Hematopoietic multipotent progenitor cell treated with erythropoietin and hydrocortisone succinate and interleukin-3 and kit ligand, for 8 days (in vitro differentiated cells): Measurements from ENCODE around the gene RPTOR.
"Not testable (repeated sequence)": the region's sequence is repeated elsewhere in the genome, so short reads cannot be mapped to it uniquely, and the experiment has no call there.

ENCODE experiments used
- DNase-seq: peaks from one replicate; pipeline ENCODE4 v3.0.0-alpha.2; 2015

RPTOR gene

DNA sequence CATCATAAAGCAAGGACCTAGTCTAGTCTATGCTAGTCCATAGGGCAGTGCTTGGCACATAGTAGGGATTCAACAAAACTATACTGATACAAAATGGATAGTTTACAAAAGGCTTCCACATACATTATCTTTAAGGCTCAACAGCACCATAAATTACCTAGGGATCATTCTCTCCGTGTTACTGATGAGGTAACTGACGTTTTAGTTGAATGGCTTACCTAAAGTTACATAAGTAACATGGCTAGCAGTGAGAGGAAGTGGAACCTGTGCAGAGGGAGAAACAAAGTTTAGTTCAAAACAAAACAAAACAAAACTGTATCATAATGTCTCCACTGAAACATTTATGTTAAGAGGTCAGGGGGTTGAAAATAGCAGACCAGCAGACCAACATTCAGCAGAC is 7.9 kb downstream of the RPTOR start:
- no peak for DNase-seq

DNA sequence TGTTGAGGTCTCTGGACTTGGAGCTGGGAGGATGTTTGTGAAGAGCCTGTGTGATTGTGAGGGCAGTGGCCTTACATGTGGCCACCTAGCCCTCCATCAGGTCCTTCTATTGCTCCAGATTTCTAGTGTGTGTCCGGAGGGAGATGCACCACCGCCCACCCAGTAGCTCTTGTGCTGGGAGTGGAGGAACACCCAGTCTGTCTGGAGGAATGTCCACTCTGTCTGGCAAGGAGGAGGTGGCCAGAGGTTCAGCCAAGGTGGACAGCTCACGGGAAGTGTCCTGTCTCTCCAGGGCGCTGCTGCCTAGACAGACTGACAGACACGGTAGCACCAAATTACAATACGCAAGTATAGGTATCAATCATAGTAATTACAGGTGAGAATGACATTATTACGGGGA is 10.6 kb downstream of the RPTOR start:
- no peak for DNase-seq

DNA sequence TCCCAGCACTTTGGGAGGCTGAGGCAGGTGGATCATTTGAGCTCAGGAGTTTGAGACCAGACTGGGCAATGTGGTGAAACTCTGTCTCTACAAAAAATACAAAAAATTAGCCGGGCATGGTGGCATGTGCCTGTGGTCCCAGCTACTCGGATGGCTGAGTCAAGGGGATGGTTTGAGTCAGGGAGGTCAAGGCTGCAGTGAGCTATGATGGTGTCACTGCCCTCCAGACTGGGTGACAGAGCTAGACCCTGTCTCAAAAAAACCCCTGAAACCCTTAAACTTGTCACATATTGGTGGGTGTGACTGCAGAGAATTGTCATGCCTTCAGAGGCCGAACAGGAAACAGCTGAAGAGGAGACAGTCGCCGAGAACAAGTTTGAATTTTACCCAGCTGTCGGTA is 13.4 kb downstream of the RPTOR start:
- no peak for DNase-seq

DNA sequence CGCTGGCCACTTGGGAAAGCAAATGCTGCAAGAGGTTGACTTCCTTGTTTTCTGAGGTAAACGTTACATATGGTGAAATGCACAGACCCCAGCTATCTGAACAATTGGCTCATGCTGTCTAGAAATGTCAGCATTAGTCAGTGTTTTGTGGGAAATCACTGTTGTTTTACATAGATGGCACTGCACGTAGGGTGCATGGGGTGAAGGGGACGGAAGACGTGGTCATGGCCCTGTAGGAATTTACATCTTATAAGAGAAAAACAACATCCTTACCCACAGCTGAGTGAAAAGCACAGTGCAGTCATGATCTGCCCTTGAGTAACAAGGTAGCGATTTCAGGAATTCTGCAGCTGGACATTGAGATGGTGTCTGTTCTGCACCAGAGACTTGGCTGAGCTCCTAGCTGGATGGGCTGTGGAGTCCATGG is 15.2 kb downstream of the RPTOR start:
- DNase-seq: no peak

DNA sequence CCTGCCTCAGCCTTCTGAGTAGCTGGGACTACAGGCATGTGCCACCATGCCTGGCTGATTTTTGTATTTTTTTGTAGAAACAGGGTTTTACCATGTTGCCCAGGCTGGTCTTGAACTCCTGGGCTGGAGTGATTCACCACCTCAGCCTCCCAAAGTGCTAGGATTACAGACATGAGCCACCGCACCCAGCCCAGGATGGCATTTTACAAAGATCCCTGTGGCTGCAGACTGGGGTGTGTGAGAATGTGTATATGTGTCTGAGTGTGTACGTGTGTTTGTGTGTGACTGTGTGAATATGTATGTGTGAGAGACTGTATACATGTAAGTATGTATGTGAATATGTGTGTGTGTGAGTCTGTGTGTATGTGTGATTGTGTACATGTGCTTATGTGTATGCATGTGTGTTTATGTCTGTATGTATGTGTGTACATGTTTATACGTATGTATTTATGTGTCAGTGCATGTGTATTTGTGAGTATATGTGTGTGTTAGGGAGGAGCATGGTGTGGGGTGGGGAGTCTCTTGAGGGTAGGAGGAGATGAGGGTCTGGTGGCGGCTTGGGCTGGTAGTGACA is 17.0 kb downstream of the RPTOR start:
- no peak for DNase-seq

DNA sequence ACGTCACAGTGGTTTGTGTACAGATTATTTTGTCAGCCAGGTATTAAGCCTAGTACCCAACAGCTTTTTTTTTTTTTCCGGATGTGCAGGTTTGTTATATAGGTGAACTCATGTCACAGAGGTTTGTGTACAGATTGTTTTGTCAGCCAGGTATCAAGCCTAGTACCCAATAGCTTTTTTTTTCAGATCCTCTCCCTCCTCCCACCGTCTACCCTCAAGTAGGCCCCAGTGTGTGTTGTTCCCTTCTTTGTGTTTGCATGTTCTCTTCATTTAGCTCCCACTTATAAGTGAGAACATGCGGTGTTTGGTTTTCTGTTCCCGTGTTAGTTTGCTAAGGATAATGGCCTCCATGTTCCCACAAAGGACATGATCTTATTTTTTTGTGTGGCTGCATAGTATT is 19.9 kb downstream of the RPTOR start:
- no peak for DNase-seq

DNA sequence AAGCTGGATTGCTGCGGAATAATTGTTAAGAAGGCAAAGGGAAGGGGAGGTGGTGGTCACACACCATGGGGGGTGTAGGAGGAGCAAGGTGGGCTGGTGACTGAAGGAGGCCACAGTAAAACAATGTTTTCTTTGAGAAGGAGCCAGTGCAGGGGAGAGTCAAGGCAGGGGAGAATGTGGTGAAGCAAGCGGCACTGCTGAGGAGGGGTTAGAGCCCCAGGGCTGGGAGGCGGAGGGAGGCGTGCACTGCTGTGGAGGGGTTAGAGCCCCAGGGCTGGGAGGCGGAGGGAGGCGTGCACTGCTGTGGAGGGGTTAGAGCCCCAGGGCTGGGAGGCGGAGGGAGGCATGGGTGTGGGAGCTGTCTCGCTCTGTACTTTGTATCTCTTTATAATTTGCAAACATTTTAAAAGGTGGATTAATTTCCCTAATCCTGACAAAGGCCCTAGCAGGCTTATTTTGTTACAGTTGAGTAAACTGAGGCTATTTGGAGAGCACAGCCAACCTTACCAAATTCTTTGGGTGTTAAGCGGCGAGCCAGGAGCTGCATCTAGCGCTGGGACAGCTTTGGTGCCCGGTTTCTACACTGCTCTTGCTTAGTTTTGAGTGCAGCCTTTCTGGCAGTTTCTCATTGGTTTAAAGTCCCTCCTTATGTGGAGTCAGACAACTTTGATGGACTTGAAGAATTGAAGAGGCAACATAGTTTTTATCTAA is 20.9 kb downstream of the RPTOR start:
- DNase-seq: no peak

DNA sequence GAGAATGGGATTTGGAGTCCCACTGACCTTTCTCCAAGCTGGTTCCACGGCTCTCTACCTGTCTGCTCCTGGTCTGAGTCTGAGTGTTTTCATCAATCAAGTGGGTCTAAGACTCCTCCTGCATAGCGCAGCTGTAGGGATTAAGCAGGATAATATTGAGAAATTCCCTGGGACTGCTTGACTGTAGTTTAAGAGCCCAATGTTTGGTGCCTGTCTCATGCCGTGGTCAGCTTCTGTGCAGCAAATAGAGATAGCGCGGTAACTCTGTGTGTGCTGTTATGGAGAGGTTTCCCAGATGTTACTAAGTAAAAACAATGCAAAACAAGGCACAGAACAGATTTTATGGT is 21.4 kb downstream of the RPTOR start:
- no peak for DNase-seq

DNA sequence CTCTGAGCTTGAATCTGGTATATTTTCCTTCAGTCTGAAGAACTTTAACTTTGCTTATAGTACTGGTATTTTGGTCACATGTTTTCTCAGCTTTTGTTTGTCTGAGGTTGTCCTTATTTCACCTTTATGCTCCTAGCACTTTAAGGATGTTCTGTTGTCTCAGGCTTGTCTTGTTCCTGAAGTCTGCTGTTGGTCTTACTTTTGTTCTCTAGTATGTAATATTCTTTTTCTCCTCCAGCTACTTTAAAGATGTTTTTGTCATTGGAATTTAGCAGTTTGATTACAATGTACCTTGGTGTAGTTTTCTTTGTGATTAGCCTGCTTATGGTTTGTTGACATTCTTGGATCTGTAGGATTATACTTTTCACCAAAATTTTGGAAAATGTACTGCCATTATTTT is 23.6 kb downstream of the RPTOR start:
- no peak for DNase-seq

DNA sequence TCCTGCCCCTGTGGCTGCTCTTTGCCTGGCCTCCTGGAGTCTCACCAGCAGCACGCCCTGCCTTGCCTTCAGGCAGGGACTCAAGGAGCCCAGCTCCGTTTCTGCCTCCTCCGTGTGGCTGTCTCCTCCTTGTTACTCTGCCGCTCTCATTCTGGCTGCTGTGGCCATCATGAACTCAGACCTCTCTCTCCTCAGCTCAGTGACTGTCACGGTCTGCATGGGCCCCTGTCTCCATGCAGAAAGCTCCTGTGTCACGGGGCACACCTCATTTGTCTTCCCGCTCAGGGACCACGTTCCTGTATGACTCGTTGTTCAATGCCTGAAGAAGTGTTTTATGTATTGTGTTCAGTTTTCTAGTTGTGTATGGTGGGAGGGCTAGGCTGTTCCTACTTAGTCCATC is 25.3 kb downstream of the RPTOR start:
- DNase-seq: no peak

DNA sequence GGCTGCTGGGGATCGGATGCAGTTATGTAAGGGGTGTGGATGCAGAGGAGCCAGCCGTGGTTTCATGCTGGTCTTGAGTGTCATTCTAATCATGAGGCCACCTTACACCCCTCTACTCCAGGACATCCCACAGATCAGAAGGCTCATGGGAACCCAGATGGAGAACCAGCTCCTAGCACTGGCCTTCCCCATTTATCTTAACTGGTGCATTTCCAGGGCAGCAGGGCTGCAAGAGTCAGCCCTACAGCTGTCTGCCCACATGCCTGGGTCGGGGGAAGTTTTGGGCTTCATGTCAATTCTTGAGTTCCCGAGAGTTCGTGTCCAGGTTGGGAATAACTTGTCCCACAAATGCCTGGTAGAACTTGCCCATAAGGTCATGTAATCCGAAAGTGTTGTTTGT is 29.1 kb downstream of the RPTOR start:
- DNase-seq: no peak

DNA sequence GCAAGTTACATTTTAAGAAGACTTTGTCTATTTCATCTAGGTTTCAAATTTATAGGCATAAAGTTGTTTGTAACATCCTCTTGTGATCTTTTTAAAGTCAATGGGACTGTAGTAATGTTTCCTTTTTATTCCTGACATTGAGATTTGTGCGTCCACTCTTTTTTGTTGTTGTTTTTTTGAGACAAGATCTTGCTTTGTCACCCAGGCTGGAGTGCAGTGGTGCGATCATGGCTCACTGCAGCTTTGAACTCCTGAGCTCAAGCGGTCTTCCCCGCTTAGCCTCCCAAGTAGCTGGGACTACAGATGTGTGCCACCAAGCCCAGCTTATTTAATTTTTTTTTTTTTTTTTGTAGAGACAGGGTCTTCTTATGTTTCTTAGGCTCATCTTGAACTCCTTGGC is 29.9 kb downstream of the RPTOR start:
- DNase-seq: no peak

DNA sequence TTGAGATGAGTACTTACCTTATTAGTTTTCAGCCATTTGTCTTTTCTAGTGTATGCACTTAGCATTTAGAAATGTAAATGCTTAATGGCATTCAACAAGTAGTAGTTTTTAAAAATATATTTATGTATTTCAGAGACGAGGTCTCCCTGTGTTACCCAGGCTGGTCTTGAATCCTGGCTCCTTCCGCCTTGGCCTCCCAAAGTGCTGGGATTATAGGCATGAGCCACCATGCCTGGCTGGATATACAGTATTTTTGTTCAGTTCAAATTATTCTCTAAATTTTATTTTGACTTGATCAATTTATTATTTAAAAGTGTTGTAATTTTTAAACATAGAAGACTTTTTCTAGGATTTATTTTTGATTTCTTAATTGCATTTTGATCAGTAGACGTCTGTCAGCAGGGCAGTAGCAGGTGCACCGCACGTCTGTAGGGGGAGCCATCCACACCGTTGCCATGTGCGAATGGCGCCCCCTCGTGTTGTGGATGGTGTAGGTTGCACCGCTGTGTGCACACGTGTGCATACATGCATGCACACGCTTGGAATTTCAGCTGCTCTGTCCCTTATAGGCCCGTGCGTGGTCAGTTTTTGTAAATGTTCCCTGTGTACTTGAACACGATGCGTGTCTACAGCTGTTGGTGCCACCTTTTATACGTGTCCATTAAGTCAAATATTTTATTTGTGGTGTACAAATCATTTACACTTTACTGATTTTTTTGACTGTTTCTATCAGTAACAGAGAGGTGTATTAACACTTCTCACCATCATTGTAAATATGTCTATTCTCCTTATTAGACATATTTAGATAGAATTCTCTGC is 30.6 kb downstream of the RPTOR start:
- DNase-seq: peak; percentile 90

DNA sequence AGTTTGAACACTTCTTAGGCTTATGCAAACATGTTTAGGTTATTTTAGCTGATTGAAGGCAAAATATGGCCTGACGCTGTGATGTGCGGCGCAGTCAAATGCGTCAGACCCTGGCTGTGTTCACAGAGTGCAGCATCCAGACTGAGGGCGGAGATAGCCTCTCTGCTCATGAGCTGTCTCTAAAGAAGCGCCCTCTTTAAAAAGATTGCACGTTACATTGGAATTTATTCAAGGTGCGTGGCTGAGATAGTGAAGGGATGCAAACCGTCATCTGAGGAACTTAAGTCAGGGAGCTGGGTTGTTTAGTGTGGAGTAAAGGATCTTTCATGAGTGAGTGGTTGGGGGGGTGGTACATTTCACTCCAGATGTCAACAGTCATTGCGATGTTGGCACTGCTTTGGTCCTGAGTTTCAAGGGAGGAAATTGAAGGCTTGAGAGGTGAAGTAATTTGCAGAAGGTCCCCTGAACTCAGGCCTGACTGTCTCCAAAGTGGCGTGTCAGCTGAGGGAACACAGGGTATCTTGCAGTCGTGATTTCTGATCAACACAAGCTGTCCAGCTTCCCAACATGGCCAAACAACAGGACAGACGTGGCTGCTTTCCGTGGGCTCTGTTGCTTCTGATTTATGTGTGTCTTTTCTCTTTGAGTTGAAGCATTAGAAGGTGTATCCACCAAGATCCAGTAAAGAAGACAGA is 33.4 kb downstream of the RPTOR start:
- DNase-seq: peak; percentile 21

DNA sequence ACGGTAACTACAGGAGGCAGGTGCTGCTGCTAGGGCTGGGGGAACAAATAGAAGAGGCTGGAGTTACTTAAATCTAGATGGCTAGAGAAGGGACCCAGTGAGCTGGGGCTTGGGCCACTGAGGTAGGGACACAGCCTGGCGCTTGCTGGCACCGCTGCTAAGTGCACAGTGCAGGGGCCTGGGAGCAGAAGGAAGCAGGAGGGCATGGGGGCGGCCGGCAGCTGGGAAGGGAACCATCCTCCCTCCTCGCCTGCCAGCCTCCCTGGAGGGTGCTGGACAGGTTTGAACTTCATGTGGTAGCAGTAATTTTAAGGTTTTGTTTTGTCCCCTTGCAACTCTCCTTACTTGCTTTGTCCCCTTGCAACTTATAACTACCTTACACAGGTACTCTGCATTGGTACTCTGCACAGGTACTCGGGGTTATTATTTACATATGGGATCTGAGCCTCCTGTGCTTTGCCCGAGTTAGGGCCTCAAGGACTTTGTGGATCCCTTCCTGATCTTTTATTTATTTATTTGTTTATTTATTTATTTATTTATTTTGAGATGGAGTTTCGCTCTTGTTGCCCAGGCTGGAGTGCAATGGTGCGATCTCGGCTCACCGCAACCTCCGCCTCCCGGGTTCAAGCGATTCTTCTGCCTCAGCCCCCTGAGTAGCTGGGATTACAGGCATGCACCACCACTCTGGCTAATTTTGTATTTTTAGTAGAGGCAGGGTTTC is 34.2 kb downstream of the RPTOR start:
- not testable (repeated sequence) for DNase-seq

DNA sequence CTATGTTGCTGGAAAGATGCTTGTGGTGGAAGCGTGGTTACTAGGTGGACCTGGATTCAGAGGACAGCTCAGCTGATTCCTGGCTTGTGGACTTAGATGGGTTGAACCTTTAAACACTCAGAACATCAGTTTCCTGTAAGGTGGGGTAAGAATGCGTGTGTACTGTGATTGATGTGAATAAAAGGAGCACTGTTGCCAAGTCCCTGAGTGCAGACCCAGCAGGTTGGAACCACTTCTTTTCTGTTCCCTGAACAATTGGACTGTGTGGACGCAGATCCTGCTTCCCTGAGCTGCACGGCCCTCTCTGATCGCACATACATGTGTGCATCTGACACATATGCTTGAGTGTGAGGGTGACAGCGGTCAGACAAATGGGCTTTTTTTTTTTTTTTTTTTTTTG is 37.5 kb downstream of the RPTOR start:
- no peak for DNase-seq

DNA sequence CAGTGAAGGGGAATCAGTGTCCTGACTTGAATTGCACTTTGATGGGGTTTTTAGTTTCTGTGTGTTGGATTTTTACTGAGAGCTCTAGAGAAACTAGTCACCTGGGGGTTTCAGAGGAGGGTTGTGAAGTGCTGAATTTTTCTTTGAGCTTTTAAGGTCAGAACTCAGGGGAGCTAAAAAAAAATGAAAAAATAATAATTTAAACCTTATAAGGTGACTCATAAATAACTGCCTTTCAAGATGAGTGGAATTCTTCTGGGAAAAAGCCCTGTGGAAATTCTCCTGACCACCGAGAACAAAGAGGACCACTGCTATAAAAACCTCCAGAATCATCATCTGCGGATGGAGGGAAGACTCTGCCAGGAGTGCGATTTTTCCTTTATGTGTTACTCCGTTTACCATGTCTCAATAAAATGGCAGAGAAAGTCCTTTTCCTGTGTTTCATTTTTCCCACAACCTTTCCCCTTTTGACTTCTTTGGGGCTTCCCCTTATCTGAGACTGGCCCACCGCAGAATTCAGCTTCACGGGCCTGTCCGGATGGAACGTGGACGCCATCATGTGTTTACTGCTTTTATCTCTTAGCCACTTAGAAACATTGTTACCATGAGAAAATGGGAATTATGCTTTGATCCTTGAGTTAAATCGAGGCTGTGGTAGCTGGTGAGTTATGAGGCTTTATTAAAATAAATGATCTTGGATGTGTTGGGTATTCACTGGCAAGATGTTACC is 39.7 kb downstream of the RPTOR start:
- DNase-seq: no peak

DNA sequence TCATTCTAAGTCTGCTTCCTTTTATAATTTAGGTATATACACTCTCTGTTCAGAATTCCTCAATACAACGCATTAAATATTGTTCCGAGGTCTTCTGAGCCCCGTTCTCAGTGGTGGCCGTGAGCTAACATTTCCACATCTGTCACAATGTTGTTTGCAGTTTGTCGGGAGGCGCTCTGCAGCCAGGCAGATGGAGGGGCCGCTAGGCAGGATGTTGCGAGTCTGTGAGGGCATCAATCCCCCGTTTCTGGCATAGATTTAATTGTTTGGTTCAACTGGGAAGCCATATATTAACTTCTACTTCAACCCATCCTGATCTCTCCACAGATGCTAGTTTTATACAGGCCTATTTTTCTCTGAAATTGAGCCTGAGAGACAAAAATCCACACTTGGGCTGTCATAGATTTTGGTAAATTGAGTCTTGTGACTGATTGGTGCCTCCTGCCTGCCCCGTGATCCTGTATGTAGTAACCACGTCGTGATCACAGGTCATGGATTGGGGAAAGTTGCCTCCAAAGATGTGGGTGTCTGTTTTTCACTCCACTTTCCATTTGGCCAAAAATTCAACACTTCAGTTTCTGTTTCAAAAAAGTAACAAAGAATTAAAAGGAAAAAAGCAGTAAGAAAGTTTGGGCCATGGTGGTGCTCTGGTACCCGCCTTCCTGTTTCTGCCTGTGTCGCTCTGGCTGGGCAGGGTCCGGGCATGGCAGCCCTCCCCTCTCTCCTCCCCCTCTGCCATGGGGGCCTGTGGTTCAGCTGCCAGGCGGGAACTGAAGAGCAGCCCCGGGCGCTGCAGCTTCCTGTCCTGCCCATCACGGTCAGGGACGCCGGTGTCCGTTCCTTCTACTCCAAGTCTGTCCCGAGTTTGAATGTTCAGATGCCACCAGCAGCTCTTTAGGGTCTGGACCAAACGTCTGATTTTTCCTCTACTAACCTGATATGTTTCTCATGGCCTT is 41.5 kb downstream of the RPTOR start:
- no peak for DNase-seq

DNA sequence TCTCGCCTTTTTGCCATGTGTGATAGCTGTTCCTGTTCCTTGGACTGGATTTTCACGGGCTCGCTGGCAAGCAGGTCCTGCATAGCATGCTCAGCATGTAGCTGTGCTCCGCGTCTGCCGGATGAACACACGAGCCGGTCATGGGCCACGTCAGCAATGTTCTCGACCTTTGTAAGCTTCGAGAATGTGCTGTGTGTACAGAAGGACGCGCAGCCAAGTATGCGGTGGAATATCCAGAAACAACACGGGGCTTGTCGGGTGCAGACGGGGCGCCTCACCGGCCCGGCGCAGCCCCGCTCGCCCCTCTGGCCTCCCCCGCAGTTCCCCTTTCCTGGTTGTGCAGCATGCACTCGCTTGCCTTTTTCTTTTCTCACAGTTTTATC is 42.2 kb downstream of the RPTOR start:
- DNase-seq: no peak

DNA sequence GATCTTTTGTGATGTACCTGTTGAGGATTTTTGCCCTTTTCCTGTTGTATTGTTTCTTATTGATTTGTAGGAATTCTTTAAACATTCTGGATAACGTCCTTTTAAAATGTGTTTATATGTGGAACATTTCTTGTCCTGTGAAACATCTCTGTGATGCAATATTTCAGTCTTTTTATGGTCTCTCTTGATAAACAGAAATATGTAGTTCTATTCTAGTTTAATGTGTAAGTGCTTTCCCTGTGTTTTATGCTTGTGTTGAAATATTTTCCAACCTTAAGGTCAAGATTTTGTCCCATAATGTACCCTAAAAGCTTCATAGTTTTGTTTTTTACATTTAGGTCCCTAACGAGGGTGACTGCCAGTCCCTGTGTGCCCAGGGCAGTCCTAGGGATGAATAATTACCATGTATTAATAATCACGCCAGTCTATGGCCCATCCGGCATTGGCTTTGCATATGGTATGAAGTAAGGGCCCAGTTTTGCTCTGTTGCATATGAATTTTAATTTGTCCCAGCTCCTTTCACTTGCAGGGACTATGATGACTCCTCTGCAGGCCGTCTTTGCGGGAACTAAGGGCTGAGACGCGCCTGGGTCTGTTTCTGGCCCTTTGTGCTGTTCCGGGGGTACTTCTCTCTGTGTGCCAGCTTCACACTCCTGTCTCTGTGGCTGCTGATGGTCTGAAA is 44.2 kb downstream of the RPTOR start:
- DNase-seq: no peak

DNA sequence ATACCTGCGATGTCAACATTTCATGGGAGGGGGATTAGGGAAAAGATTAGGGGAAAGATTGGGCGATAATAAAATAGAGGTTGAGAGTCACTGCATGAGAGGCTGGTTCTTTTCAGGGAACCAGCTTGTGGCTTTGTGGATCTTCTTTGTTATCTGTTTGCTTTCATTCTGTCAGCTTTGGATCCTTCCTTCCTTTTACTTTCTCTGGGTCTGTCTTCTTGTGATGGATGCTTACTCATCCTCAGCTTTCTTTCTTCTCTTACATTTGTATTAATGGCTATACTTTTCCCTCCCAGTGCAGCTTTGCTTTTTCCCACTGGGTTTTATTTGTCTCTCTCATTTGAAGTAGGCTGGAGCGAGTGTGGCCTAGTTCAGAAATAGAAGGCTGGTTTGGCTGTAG is 47.1 kb downstream of the RPTOR start:
- no peak for DNase-seq
